NCI-H2196 (cell line): ENCODE results near the gene NR5A1.

ENCODE experiments used
- DNase-seq: peaks from one replicate; lab custom pipeline; 2025; ENCODE audit not compliant: unreplicated experiment; lab: John Stamatoyannopoulos, UW

The NR5A1 gene

GRCh38 chr9:124483481-124483880, 23.7 kb downstream of the NR5A1 start:
- DNase-seq = no peak

- no peak for DNase-seq
These were observed 24.7 kb downstream of the NR5A1 start for GRCh38 chr9:124482431-124483031.

GRCh38 chr9:124481115-124481514, 26.1 kb downstream of the NR5A1 start:
- no peak for DNase-seq

- DNase-seq = no peak
These were observed 26.6 kb downstream of the NR5A1 start for GRCh38 chr9:124480621-124480981.

- no peak for DNase-seq
These were observed 27.1 kb downstream of the NR5A1 start for GRCh38 chr9:124479947-124480620.

- no peak for DNase-seq
These were observed 27.8 kb downstream of the NR5A1 start for GRCh38 chr9:124479371-124479770.

GRCh38 chr9:124478354-124478753, 28.8 kb downstream of the NR5A1 start:
- DNase-seq = no peak

GRCh38 chr9:124477648-124478285, 29.4 kb downstream of the NR5A1 start:
- peak; percentile 56 for DNase-seq

GRCh38 chr9:124477211-124477647, 30.0 kb downstream of the NR5A1 start:
- peak; percentile 42 for DNase-seq

- no peak for DNase-seq
These were observed 31.1 kb downstream of the NR5A1 start for GRCh38 chr9:124475868-124476690.

GRCh38 chr9:124475158-124475867, 31.9 kb downstream of the NR5A1 start:
- DNase-seq = no peak

GRCh38 chr9:124474151-124474550, 33.0 kb downstream of the NR5A1 start:
- DNase-seq = no peak

- no peak for DNase-seq
These were observed 33.9 kb downstream of the NR5A1 start for GRCh38 chr9:124473310-124473709.

- DNase-seq = no peak
These were observed 34.4 kb downstream of the NR5A1 start for GRCh38 chr9:124472770-124473169.

GRCh38 chr9:124471761-124472160, 35.4 kb downstream of the NR5A1 start:
- no peak for DNase-seq

GRCh38 chr9:124470726-124471125, 36.5 kb downstream of the NR5A1 start:
- DNase-seq = no peak

- no peak for DNase-seq
These were observed 36.9 kb downstream of the NR5A1 start for GRCh38 chr9:124470306-124470705.

GRCh38 chr9:124469011-124469832, 38.0 kb downstream of the NR5A1 start:
- no peak for DNase-seq

- DNase-seq = no peak
These were observed 39.0 kb downstream of the NR5A1 start for GRCh38 chr9:124468061-124468740.
